ENCODE data around the gene MRPS27. TPM values are rescaled to one million over a fixed set of nuclear protein-coding genes. Genes with fewer than 3 reads are reported as not detected.

Gene MRPS27
- polyA plus RNA-seq, 12 donors, result 37.2 to 165 (median 49.7) TPM

DNA sequence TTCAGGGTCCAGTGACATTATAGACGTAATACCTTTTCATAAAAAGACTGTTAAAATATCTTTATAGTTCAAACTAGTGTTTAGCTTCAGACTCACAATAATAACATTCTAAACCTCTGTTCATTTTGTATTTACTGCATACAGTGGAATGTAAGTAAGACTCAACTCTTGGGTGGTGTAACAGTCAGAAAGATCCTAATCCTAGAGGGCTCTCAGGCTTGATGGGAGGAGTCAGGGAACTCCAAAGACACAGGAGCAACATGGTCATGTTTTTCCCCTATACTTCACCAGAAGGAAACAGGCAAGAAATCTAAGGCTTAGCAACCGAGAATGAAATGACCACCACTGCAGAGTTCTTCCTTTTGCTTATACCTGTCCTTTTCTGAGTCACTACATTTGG lies 82.6 kb downstream of the MRPS27 start:
- no peak for DNase-seq

- no peak for DNase-seq
Measured at GRCh38 chr5:72235725-72236124, 84.3 kb downstream of the MRPS27 start.

- DNase-seq, result no peak
Measured at GRCh38 chr5:72234868-72235267, 85.2 kb downstream of the MRPS27 start.

GRCh38 chr5:72234265-72234700 lies 85.8 kb downstream of the MRPS27 start:
- no peak for DNase-seq

DNA sequence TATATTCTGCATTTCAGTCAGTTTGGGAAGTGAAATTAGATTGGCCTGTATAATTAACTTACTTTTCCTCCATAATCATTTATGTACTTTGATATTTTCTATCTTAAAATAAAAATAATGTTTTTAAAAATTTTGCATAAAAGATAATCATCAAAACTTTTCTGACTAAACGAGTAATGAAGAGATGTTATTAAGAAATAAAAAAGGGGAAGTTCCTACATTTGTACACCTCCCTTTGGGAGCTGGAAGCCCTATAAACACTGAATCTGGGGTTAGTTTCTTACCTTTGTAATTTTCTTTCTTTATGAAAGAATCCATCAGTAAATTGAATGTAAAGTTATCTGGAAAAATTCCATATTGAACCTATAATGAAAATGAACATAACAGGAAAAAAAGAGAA lies 86.2 kb downstream of the MRPS27 start:
- no peak for DNase-seq

DNA sequence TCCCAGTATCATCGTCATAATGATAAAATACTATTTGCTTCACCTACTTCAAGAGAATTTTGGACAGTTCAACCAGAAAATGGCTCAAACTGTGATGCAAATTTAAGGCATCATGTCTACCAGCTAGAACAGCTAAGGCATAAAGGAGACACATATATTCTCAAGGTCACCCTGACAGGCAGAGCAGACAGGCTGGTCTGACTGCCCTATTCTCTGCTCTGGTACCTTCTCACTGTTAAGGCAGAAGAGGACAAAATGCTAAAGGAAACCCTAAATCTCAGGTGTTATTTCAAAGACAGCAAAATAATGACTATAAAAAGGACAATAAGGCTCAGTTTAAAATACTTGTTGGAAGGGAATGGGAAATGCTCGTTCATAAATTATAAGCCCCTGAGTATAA lies 87.2 kb downstream of the MRPS27 start:
- DNase-seq, result no peak

GRCh38 chr5:72231991-72232703 lies 87.9 kb downstream of the MRPS27 start:
- no peak for DNase-seq

DNA sequence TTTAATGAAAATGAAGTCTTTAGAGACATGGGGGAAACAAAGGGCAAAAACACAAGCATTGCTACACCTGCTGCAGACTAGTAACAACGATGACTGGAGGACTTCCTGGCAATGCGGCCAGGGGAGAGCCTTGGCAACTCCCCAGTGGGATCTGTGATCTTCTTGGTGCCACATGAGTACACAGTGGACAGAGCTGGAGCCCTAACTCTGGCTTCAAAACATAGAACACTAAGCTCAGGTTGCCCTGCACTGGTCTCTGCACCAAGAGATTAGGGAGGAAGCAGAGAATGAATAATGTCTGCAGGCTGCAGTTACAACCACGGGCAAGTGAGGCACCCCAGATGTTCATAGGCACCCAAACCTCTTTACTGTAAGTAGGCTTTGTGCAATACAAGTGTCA lies 91.1 kb downstream of the MRPS27 start:
- no peak for DNase-seq

DNA sequence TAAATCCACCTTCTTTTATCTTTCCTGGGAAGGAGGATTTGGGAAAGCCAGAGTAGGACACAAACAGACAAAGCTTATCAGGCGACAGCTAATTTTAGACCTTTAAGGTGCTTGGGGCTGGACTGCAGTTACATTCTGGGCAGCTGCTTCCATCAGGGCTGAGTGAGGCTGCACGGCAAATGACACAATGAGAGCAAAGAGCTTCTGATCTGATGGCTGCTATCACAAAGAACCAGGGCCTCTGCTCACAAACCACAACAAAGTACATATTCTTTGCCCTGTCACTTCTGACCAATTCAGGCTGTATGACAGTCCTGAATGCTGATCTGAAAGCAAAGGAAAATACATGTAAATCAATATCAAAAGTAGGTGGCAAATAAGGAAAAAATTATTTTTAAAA lies 93.1 kb downstream of the MRPS27 start:
- DNase-seq, result no peak

DNA sequence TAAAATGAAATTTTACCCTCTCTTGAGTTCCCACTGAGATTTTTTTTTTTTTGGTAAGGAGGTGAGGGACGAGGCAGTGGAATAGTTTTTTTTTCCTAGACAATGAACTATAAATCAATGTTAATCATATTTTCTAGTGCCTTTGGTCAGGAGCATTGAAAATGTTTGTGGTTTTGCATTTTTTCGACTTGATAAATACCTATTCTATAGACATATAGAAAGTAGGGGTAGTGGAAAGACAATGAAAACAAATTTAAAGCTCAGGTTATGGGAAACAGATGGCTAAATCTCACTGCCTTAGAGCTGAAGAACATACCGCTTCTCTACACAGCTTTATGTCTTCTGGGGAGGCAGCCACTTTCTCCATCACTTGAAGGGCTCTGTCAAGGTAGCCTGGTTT lies 94.3 kb downstream of the MRPS27 start:
- no peak for DNase-seq

GRCh38 chr5:72224946-72225463 lies 95.0 kb downstream of the MRPS27 start:
- DNase-seq, result no peak

- no peak for DNase-seq
Measured at GRCh38 chr5:72223371-72223770, 96.7 kb downstream of the MRPS27 start.

- DNase-seq, result no peak
Measured at GRCh38 chr5:72222521-72222920, 97.5 kb downstream of the MRPS27 start.

GRCh38 chr5:72221541-72221940 lies 98.5 kb downstream of the MRPS27 start:
- DNase-seq, result no peak

GRCh38 chr5:72221099-72221498 lies 98.9 kb downstream of the MRPS27 start:
- DNase-seq, result no peak

DNA sequence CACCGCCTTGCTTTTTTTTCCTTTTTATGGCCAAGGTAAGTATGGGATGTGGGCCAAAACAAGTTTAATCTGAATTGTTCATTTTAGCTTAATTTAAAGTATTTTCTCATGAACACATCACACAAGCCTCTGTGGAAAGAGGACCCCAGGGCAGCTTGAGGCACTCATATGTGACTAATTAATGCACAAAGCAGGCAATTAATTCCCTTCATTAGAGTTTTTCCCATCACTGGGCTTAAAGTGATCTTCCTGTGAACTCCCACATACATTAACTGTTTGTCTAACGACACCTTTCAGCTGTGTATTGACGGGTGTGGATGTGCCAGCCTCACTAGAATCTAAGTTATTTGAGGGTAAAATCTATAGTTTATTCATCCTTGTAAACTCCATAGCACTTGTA lies 103.3 kb downstream of the MRPS27 start:
- no peak for DNase-seq

GRCh38 chr5:72214168-72214567 lies 105.9 kb downstream of the MRPS27 start:
- DNase-seq, result no peak

GRCh38 chr5:72213482-72213881 lies 106.6 kb downstream of the MRPS27 start:
- DNase-seq, result no peak

GRCh38 chr5:72212171-72212570 lies 107.9 kb downstream of the MRPS27 start:
- no peak for DNase-seq

GRCh38 chr5:72210888-72211678 lies 109.0 kb downstream of the MRPS27 start:
- no peak for DNase-seq

DNA sequence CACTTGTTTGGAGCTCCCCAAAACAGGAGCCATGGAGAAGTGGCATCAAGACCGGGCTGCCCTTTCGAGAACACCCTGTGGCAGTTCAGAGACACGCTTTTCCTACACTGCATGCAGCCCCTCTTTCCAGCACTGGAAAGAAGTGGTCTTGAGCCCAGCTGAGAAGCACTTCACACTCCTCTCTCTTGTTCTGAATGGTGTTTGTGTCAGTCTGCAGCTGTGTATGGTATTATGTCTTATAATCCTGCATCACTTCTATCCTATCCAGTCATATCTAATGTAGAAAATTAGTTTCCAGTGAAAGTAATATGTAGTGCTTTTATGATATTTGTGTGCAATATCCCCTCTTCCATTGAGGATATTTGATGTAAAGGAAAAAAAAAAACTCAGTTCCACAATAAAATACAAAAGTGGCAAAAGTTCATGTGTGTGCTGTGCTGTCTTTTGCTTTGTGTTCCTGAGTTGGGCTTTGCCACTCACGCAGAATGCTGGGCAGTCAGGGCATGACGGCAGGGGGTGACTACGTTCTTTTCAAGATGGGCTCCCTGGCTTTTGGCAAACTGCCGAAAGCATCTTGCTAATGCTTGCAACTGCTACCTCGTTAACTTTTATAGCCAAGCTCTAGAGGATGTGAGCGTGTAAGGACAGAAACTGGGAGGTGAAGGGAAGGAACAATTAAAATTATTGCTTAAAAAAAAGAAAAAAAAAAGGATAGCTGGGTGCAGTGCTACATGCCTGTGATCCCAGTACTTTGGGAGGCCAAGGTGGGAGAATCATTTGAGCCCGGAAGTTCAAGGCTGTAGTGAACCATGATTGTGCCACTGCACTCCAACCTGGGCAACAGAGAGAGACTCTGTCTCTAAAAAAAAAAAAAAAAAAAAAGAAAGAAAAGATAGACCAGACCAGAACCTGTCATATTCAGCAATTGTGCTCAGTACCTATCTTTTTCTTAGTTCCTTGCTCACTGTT lies 110.6 kb downstream of the MRPS27 start:
- DNase-seq, result no peak

Data from muscle of arm (tissue), 12 donors.